Activated naive CD8-positive, alpha-beta T cell (primary cell): Measurements from ENCODE around the gene HIVEP3.
A peak's percentile ranks its signal among the peaks of the same experiment; 100 is the strongest.

Experiments
- H3K27ac Mint-ChIP-seq: one replicate; pipeline ENCODE4 v1.8.0; 2021; ENCODE audit warnings: mixed read lengths
- H3K27me3 Mint-ChIP-seq: one replicate; pipeline ENCODE4 v1.8.0; 2021; ENCODE audit warnings: mixed read lengths
- H3K36me3 Mint-ChIP-seq: one replicate; pipeline ENCODE4 v1.8.0; 2021; ENCODE audit warnings: mixed read lengths
- H3K4me1 Mint-ChIP-seq: one replicate; pipeline ENCODE4 v1.8.0; 2021; ENCODE audit warnings: low read depth, mixed read lengths
- H3K4me3 Mint-ChIP-seq: one replicate; pipeline ENCODE4 v1.8.0; 2021; ENCODE audit warnings: mild to moderate bottlenecking, mixed read lengths
- H3K9me3 Mint-ChIP-seq: one replicate; pipeline ENCODE4 v1.8.0; 2021; ENCODE audit warnings: low read depth, mixed read lengths

The HIVEP3 gene

GRCh38 chr1:41640141-41640751, 278.5 kb downstream of the HIVEP3 start:
- H3K4me1 Mint-ChIP-seq = peaks cover 43% of the 10 kb centered on the region
- peak overlapping the region; percentile 81 for H3K4me3 Mint-ChIP-seq
- no peaks in the 10 kb centered on the region for H3K9me3 Mint-ChIP-seq
- H3K27me3 Mint-ChIP-seq = no peaks in the 10 kb centered on the region
- H3K36me3 Mint-ChIP-seq = peaks cover 7% of the 10 kb centered on the region
- peak overlapping the region; percentile 95 for H3K27ac Mint-ChIP-seq

GRCh38 chr1:41639332-41639936, 279.3 kb downstream of the HIVEP3 start:
- Mint-ChIP-seq H3K36me3 (peaks cover 7% of the 10 kb centered on the region), H3K4me1 (peaks cover 43% of the 10 kb centered on the region), H3K9me3 (no peaks in the 10 kb centered on the region), H3K27me3 (no peaks in the 10 kb centered on the region), H3K27ac (peak overlapping the region; percentile 95), H3K4me3 (peak overlapping the region; percentile 81)

- peaks cover 13% of the 10 kb centered on the region for H3K36me3 Mint-ChIP-seq
- H3K4me1 Mint-ChIP-seq = peaks cover 53% of the 10 kb centered on the region
Observed at GRCh38 chr1:41638086-41639024, 280.4 kb downstream of the HIVEP3 start.

GRCh38 chr1:41637367-41637766, 281.4 kb downstream of the HIVEP3 start:
- H3K9me3 Mint-ChIP-seq = no peaks in the 10 kb centered on the region
- peaks cover 13% of the 10 kb centered on the region for H3K36me3 Mint-ChIP-seq
- peak overlapping the region; percentile 68 for H3K4me3 Mint-ChIP-seq
- H3K27ac Mint-ChIP-seq = peak overlapping the region; percentile 87
- no peaks in the 10 kb centered on the region for H3K27me3 Mint-ChIP-seq
- H3K4me1 Mint-ChIP-seq = peaks cover 56% of the 10 kb centered on the region

More at GRCh38 chr1:41638086-41639024, 280.4 kb downstream of the HIVEP3 start:
- Mint-ChIP-seq H3K9me3 (no peaks in the 10 kb centered on the region), H3K27me3 (no peaks in the 10 kb centered on the region), H3K4me3 (peak overlapping the region; percentile 81), H3K27ac (peak overlapping the region; percentile 95)

GRCh38 chr1:41633764-41634163, 285.0 kb downstream of the HIVEP3 start:
- Mint-ChIP-seq H3K9me3 (no peaks in the 10 kb centered on the region), H3K27me3 (no peaks in the 10 kb centered on the region), H3K36me3 (peaks cover 27% of the 10 kb centered on the region), H3K4me3 (peak overlapping the region; percentile 66), H3K4me1 (peaks cover 61% of the 10 kb centered on the region), H3K27ac (peak overlapping the region; percentile 67)

- Mint-ChIP-seq H3K27me3 (no peaks in the 10 kb centered on the region), H3K27ac (no peak overlapping the region), H3K36me3 (peaks cover 27% of the 10 kb centered on the region), H3K4me1 (peaks cover 58% of the 10 kb centered on the region), H3K4me3 (no peak overlapping the region), H3K9me3 (no peaks in the 10 kb centered on the region)
Observed at GRCh38 chr1:41632781-41633575, 285.7 kb downstream of the HIVEP3 start.

- H3K27me3 Mint-ChIP-seq = no peaks in the 10 kb centered on the region
- peaks cover 25% of the 10 kb centered on the region for H3K36me3 Mint-ChIP-seq
- H3K9me3 Mint-ChIP-seq = no peaks in the 10 kb centered on the region
- H3K4me1 Mint-ChIP-seq = peaks cover 54% of the 10 kb centered on the region
- H3K27ac Mint-ChIP-seq = peak overlapping the region; percentile 2
- no peak overlapping the region for H3K4me3 Mint-ChIP-seq
Observed at GRCh38 chr1:41631971-41632370, 286.8 kb downstream of the HIVEP3 start.

GRCh38 chr1:41631154-41631553, 287.6 kb downstream of the HIVEP3 start:
- Mint-ChIP-seq H3K36me3 (peaks cover 25% of the 10 kb centered on the region), H3K27me3 (no peaks in the 10 kb centered on the region), H3K4me1 (peaks cover 60% of the 10 kb centered on the region), H3K27ac (no peak overlapping the region), H3K9me3 (no peaks in the 10 kb centered on the region), H3K4me3 (no peak overlapping the region)

GRCh38 chr1:41629571-41629970, 289.2 kb downstream of the HIVEP3 start:
- Mint-ChIP-seq H3K27me3 (no peaks in the 10 kb centered on the region), H3K36me3 (peaks cover 28% of the 10 kb centered on the region), H3K4me3 (no peak overlapping the region), H3K4me1 (peaks cover 55% of the 10 kb centered on the region), H3K27ac (no peak overlapping the region), H3K9me3 (no peaks in the 10 kb centered on the region)

- H3K4me3 Mint-ChIP-seq = no peak overlapping the region
- peaks cover 27% of the 10 kb centered on the region for H3K36me3 Mint-ChIP-seq
- no peaks in the 10 kb centered on the region for H3K9me3 Mint-ChIP-seq
- H3K27ac Mint-ChIP-seq = peak overlapping the region; percentile 4
- peaks cover 56% of the 10 kb centered on the region for H3K4me1 Mint-ChIP-seq
- H3K27me3 Mint-ChIP-seq = no peaks in the 10 kb centered on the region
Observed at GRCh38 chr1:41629141-41629540, 289.6 kb downstream of the HIVEP3 start.

GRCh38 chr1:41627491-41628280, 291.0 kb downstream of the HIVEP3 start:
- peak overlapping the region; percentile 51 for H3K27ac Mint-ChIP-seq
- H3K4me1 Mint-ChIP-seq = peaks cover 60% of the 10 kb centered on the region
- no peaks in the 10 kb centered on the region for H3K27me3 Mint-ChIP-seq
- H3K36me3 Mint-ChIP-seq = peaks cover 28% of the 10 kb centered on the region
- no peaks in the 10 kb centered on the region for H3K9me3 Mint-ChIP-seq
- peak overlapping the region; percentile 32 for H3K4me3 Mint-ChIP-seq

- peak overlapping the region; percentile 75 for H3K27ac Mint-ChIP-seq
- H3K27me3 Mint-ChIP-seq = no peaks in the 10 kb centered on the region
- H3K4me1 Mint-ChIP-seq = peaks cover 64% of the 10 kb centered on the region
- no peaks in the 10 kb centered on the region for H3K9me3 Mint-ChIP-seq
- peaks cover 30% of the 10 kb centered on the region for H3K36me3 Mint-ChIP-seq
- peak overlapping the region; percentile 23 for H3K4me3 Mint-ChIP-seq
Observed at GRCh38 chr1:41626616-41627375, 291.9 kb downstream of the HIVEP3 start.

- no peak overlapping the region for H3K27ac Mint-ChIP-seq
- H3K4me1 Mint-ChIP-seq = peaks cover 68% of the 10 kb centered on the region
Observed at GRCh38 chr1:41626146-41626545, 292.6 kb downstream of the HIVEP3 start.

More at GRCh38 chr1:41626146-41626545, 292.6 kb downstream of the HIVEP3 start:
- Mint-ChIP-seq H3K9me3 (no peaks in the 10 kb centered on the region), H3K36me3 (peaks cover 29% of the 10 kb centered on the region), H3K4me3 (peak overlapping the region; percentile 7), H3K27me3 (no peaks in the 10 kb centered on the region)
